ENCODE data around the gene IGFBP7.
A peak's percentile ranks its signal among the peaks of the same experiment; 100 is the strongest.

IGFBP7 gene

DNA sequence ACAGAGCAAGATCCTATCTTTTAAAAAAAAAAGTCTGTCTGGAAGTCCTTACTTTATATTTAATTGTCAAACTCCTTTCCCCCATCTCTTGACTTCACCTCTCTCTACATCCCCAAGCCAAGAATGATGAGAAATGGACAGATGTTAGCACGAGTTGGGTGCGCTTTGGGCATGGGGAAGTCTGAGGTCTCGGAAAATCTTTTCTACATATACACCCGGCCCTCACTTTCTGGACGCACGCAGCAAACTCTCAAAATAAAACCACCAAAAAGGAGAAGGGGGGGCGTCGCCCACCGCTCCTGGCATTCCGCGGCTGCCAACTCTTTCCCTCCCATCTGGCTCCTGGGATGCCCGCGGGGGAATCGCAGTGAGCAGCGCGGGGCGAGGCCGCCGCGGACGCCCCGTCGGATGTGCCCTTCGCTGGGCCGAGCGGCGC is 756 bp downstream of the IGFBP7 start:
- Histone ChIP-seq H3K36me3 (ENCODE audit: control insufficient read depth, insufficient read depth, low read length) (no peaks in the 10 kb centered on the region), H3K4me3 (replicated peaks; ENCODE audit: low read depth, low read length) (no peak overlapping the region), H3K27me3 (replicated peaks; ENCODE audit: control insufficient read depth, insufficient read depth, low read length) (peaks cover 1% of the 10 kb centered on the region; the same call in 1 of the 2 replicates)
- DNase-seq (ENCODE audit: extremely low read depth, insufficient read length), result peak; percentile 3
- no peak for TF ChIP-seq CTCF (IDR thresholded peaks at IDR 0.05; ENCODE audit: insufficient read depth, low read length, poor library complexity, severe bottlenecking)

DNA sequence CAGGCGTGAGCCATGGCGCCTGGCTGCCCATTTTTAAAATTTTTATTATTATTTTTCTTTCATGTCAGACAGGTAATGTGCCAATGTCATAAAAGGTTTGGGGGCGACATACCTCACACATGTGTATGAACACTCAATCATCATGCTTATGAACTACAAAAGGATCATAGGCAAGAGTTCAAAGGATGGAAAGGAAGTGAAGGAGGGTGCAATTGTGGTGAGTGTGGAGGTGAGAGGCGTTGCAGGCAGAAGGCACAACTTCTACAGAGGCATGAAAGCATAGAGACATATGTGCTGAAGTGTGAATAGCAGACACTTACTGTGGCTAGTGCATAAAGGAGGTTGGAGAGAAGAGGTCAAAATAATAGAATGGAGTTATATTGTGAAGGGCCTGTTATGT is 4.0 kb downstream of the IGFBP7 start:
- no peak for DNase-seq (ENCODE audit: extremely low read depth, insufficient read length)
- Histone ChIP-seq H3K4me3 (replicated peaks; ENCODE audit: low read depth, low read length) (no peak overlapping the region), H3K27me3 (replicated peaks; ENCODE audit: control insufficient read depth, insufficient read depth, low read length) (peaks cover 1% of the 10 kb centered on the region; the same call in 1 of the 2 replicates), H3K36me3 (ENCODE audit: control insufficient read depth, insufficient read depth, low read length) (no peaks in the 10 kb centered on the region)
- TF ChIP-seq CTCF (IDR thresholded peaks at IDR 0.05; ENCODE audit: insufficient read depth, low read length, poor library complexity, severe bottlenecking), result no peak

DNA sequence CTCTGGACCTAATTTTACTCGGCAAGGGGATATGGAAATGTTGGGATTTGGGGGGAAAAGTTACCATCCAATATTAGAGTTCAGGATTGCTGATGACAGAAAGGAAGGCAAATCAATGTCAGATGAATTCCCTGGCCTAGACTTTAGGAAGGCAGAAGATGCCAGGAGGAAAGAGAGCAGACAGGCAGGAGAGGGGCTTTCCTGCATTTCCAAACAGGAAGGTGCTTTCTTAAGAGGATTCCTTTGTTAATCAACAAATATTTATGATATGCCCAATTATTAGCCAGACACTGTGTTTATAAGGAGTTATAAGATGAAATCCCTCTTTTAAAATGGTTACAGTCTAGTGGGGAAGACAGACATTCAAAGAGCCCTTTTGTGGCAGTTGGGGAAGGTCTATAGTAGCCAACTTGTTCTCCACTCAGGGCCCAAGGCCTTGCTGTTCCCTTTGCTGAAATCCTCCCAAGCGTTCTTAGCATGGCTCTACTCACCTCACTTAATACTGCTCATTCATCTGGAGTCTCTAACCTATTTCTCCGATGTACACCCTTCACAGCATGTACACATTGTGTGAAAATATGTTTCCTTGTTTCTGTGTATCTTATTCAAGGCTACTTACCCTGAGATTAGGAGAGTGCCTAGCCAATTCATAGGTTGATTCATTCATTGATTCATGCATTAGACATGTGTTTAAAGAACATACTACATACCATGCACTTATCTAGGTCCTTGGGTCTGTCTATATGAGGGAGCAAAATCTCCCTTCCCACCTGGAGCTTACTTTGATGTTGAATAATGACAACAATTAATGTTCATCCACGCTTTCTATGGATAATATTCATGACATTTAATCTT is 5.3 kb downstream of the IGFBP7 start:
- Histone ChIP-seq H3K36me3 (ENCODE audit: control insufficient read depth, insufficient read depth, low read length) (no peaks in the 10 kb centered on the region), H3K27me3 (replicated peaks; ENCODE audit: control insufficient read depth, insufficient read depth, low read length) (no peaks in the 10 kb centered on the region; the same call in 1 of the 2 replicates), H3K4me3 (replicated peaks; ENCODE audit: low read depth, low read length) (no peak overlapping the region)
- DNase-seq (ENCODE audit: extremely low read depth, insufficient read length), result no peak
- TF ChIP-seq CTCF (IDR thresholded peaks at IDR 0.05; ENCODE audit: insufficient read depth, low read length, poor library complexity, severe bottlenecking), result no peak

- TF ChIP-seq CTCF (IDR thresholded peaks at IDR 0.05; ENCODE audit: insufficient read depth, low read length, poor library complexity, severe bottlenecking), result no peak
- Histone ChIP-seq H3K4me3 (replicated peaks; ENCODE audit: low read depth, low read length) (no peak overlapping the region), H3K36me3 (ENCODE audit: control insufficient read depth, insufficient read depth, low read length) (no peaks in the 10 kb centered on the region), H3K27me3 (replicated peaks; ENCODE audit: control insufficient read depth, insufficient read depth, low read length) (no peaks in the 10 kb centered on the region; the same call in 1 of the 2 replicates)
- DNase-seq (ENCODE audit: extremely low read depth, insufficient read length), result no peak
These were observed 7.1 kb downstream of the IGFBP7 start for GRCh38 chr4:57103051-57103450.

- Histone ChIP-seq H3K27me3 (replicated peaks; ENCODE audit: control insufficient read depth, insufficient read depth, low read length) (no peaks in the 10 kb centered on the region; the same call in 1 of the 2 replicates), H3K4me3 (replicated peaks; ENCODE audit: low read depth, low read length) (no peak overlapping the region), H3K36me3 (ENCODE audit: control insufficient read depth, insufficient read depth, low read length) (no peaks in the 10 kb centered on the region)
- no peak for DNase-seq (ENCODE audit: extremely low read depth, insufficient read length)
- no peak for TF ChIP-seq CTCF (IDR thresholded peaks at IDR 0.05; ENCODE audit: insufficient read depth, low read length, poor library complexity, severe bottlenecking)
These were observed 8.0 kb downstream of the IGFBP7 start for GRCh38 chr4:57102050-57102624.
